Osteoblast (primary cell): ENCODE data around the gene RHOD. TPM values are rescaled to one million over a fixed set of nuclear protein-coding genes. Genes with fewer than 3 reads are reported as not detected.
A peak's percentile ranks its signal among the peaks of the same experiment; 100 is the strongest.

Experiments used
- DNase-seq: peaks from one replicate; pipeline ENCODE4 v3.0.0; 2011; ENCODE audit warnings: low spot score, mixed read lengths; ENCODE audit not compliant: insufficient read length; ENCODE audit errors: missing footprints
- H2AFZ ChIP-seq: 2 replicates; pipeline ENCODE4 v1.6.0; 2011; ENCODE audit warnings: mild to moderate bottlenecking, low read length
- H3K27ac ChIP-seq: 2 replicates; pipeline ENCODE4 v1.5.1; 2011; ENCODE audit warnings: mild to moderate bottlenecking, low read depth, low read length, moderate library complexity
- H3K27me3 ChIP-seq: 2 replicates; pipeline ENCODE4 v1.6.0; 2012; ENCODE audit warnings: mild to moderate bottlenecking, control low read depth, inconsistent platforms, low read length, moderate library complexity; ENCODE audit not compliant: insufficient read depth
- H3K36me3 ChIP-seq: 2 replicates; pipeline ENCODE4 v1.5.1; 2011; ENCODE audit warnings: mild to moderate bottlenecking, low read length, control low read depth, moderate library complexity; ENCODE audit not compliant: insufficient read depth
- H3K4me1 ChIP-seq: 2 replicates; pipeline ENCODE4 v1.5.1; 2011; ENCODE audit warnings: mild to moderate bottlenecking, low read length, control low read depth, moderate library complexity; ENCODE audit not compliant: insufficient read depth
- H3K4me2 ChIP-seq: 2 replicates; pipeline ENCODE4 v1.6.0; 2011; ENCODE audit warnings: mild to moderate bottlenecking, low read length; ENCODE audit not compliant: insufficient read depth
- H3K4me3 ChIP-seq: fragments of 200-600 bp; sonication (generic); 3 replicates; pipeline ENCODE4 v1.5.1; 2012; ENCODE audit warnings: mild to moderate bottlenecking, low read length, inconsistent platforms; ENCODE audit not compliant: insufficient read depth
- H3K79me2 ChIP-seq: 2 replicates; pipeline ENCODE4 v1.6.0; 2012; ENCODE audit warnings: mild to moderate bottlenecking, low read length, control low read depth, inconsistent platforms; ENCODE audit not compliant: insufficient read depth
- H3K9me3 ChIP-seq: 2 replicates; pipeline ENCODE4 v1.5.1; 2011; ENCODE audit warnings: low read depth, low read length, control low read depth
- H4K20me1 ChIP-seq: 2 replicates; pipeline ENCODE4 v1.6.0; 2012; ENCODE audit warnings: mild to moderate bottlenecking, low read length, control low read depth; ENCODE audit not compliant: insufficient read depth
- total RNA-seq: library from RNA; depleted of rRNA; stranded (reverse); fragments of >200 nt; gene quantifications from 2 replicates; pipeline ENCODE4 v1.2.3, GENCODE V29; 2012
- TF ChIP-seq, protein P1 (sequence below): IDR thresholded peaks from 2 replicates; pipeline ENCODE4 v1.5.1; 2011; ENCODE audit warnings: mild to moderate bottlenecking, low read depth, low read length, moderate library complexity; ENCODE audit errors: extremely low read depth

RHOD gene
- total RNA-seq, 1 donor, result 27.5 TPM

DNA sequence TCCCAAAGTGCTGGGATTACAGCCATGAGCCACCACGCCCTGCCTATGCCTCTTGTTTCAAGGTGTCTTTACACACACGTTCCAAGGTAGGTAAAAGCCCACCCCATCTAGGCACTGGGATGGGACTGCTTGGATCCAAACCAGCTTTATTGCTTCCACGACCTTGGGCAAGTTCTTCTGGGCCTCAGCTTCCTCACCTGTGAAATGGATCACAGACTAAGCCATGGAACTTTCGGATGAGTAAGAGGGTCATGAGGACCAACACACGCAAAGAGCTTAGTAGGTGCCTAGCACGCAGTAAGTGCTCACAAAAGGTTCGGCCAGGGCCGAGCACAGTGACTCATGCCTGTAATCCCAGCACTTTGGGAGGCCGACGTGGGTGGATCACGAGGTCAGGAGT, 15.6 kb downstream of the RHOD start:
- peak; percentile 57 for DNase-seq
- no peak overlapping the region for H3K4me3 ChIP-seq
- H2AFZ ChIP-seq, result no peak overlapping the region
- H3K4me2 ChIP-seq, result no peak overlapping the region
- no peak overlapping the region for H3K27ac ChIP-seq
- H3K4me1 ChIP-seq, result no peaks in the 10 kb centered on the region
- no peaks in the 10 kb centered on the region for H3K79me2 ChIP-seq
- no peaks in the 10 kb centered on the region for H3K27me3 ChIP-seq
- no peaks in the 10 kb centered on the region for H3K9me3 ChIP-seq
- H4K20me1 ChIP-seq, result no peaks in the 10 kb centered on the region
- H3K36me3 ChIP-seq, result no peaks in the 10 kb centered on the region
- TF ChIP-seq, protein P1, sequence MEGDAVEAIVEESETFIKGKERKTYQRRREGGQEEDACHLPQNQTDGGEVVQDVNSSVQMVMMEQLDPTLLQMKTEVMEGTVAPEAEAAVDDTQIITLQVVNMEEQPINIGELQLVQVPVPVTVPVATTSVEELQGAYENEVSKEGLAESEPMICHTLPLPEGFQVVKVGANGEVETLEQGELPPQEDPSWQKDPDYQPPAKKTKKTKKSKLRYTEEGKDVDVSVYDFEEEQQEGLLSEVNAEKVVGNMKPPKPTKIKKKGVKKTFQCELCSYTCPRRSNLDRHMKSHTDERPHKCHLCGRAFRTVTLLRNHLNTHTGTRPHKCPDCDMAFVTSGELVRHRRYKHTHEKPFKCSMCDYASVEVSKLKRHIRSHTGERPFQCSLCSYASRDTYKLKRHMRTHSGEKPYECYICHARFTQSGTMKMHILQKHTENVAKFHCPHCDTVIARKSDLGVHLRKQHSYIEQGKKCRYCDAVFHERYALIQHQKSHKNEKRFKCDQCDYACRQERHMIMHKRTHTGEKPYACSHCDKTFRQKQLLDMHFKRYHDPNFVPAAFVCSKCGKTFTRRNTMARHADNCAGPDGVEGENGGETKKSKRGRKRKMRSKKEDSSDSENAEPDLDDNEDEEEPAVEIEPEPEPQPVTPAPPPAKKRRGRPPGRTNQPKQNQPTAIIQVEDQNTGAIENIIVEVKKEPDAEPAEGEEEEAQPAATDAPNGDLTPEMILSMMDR, result no peak

DNA sequence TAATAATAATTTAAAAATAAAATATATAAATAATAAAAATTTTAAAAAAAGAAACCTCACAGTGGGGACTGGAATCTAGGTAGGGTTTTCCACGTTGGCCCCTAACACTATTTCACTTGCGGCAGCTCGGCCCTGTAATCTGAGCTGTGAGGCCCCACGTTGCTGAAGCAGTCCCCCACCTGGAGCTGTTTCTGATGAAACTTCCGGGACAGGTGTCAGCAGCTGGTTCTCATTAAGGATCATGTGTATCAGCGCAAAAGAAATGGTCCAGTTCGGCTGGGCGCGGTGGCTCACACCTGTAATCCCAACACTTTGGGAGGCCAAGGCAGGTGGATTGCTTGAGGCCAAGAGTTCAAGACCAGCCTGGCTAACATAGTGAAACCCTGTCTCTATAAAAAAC, 17.3 kb downstream of the RHOD start:
- Histone ChIP-seq H3K36me3 (no peaks in the 10 kb centered on the region), H3K4me3 (no peak overlapping the region), H3K4me2 (no peak overlapping the region), H2AFZ (no peak overlapping the region), H3K27me3 (no peaks in the 10 kb centered on the region), H4K20me1 (no peaks in the 10 kb centered on the region), H3K4me1 (peaks cover 8% of the 10 kb centered on the region), H3K27ac (no peak overlapping the region), H3K9me3 (no peaks in the 10 kb centered on the region), H3K79me2 (no peaks in the 10 kb centered on the region)
- DNase-seq, result peak; percentile 5
- TF ChIP-seq, protein P1, result no peak

DNA sequence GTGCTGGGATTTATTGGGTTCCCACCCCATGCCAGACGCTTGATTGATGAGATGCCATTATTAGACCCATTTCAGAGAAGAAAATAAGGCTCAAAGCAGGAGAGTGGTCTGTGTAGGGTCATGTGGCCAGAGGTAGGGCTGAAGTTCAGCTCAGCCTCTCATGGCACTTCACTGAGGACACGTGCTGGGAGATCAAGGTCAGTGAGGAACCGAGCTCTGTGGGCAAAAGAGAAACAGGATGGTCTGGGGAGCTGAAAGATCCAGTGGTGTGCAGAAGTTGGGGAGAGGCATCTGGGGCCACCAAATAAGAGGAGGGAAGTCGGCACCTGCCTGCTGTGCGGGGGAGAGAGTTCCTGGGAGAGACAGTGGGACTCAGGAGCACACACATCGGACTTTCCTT, 19.6 kb downstream of the RHOD start:
- TF ChIP-seq, protein P1, result no peak
- Histone ChIP-seq H3K4me1 (peaks cover 8% of the 10 kb centered on the region), H3K27ac (no peak overlapping the region), H3K79me2 (no peaks in the 10 kb centered on the region), H2AFZ (no peak overlapping the region), H3K27me3 (no peaks in the 10 kb centered on the region), H3K4me3 (no peak overlapping the region), H3K9me3 (no peaks in the 10 kb centered on the region), H3K36me3 (no peaks in the 10 kb centered on the region), H3K4me2 (no peak overlapping the region), H4K20me1 (no peaks in the 10 kb centered on the region)
- DNase-seq, result no peak

DNA sequence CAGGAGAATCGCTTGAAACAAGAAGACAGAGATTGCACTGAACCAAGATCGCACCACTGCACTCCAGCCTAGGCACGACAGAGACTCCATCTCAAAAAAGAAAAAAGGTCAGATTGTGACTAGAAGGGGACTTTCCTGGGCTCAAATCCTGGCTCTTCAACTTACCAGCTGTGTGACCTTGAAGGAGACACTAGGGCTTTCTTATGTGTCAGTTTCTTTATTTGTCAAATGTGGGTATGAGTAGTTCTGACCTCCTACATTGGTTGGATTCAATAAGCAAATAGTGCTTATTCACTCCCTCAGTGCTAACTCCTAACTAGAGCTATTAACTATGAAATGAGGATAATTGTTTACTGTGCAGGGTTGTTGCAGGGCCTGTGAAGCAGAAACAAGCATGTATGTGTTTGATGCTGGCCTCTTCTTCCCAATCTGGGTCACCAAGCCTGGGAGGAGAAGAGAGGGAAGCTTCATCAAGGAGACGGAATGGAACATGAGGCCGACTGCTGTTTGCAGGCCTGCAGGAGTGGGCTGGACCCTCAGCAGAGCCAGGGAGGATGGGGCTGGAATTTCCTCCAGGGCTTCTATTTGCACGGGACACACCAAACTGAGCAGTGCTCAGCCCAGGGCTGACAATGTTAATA, 22.5 kb downstream of the RHOD start:
- no peaks in the 10 kb centered on the region for H3K27me3 ChIP-seq
- peak; percentile 44 for DNase-seq
- no peaks in the 10 kb centered on the region for H3K9me3 ChIP-seq
- no peak overlapping the region for H3K27ac ChIP-seq
- no peaks in the 10 kb centered on the region for H3K79me2 ChIP-seq
- TF ChIP-seq, protein P1, result no peak
- H3K36me3 ChIP-seq, result no peaks in the 10 kb centered on the region
- no peaks in the 10 kb centered on the region for H4K20me1 ChIP-seq
- H3K4me2 ChIP-seq, result no peak overlapping the region
- H3K4me3 ChIP-seq, result no peak overlapping the region
- no peak overlapping the region for H2AFZ ChIP-seq
- peaks cover 16% of the 10 kb centered on the region for H3K4me1 ChIP-seq
